T-helper 22 cell (primary cell): ENCODE data around the gene PACS1.
"Not testable (repeated sequence)": the region's sequence is repeated elsewhere in the genome, so short reads cannot be mapped to it uniquely, and the experiment has no call there.

Source experiments
- DNase-seq: peaks from one replicate; pipeline ENCODE4 v3.0.0-alpha.2; 2020; ENCODE audit warnings: low read depth

PACS1 gene

GRCh38 chr11:66277064-66277463 lies 207.0 kb downstream of the PACS1 start:
- not testable (repeated sequence) for DNase-seq

- peak; percentile 34 for DNase-seq
Measured at GRCh38 chr11:66277471-66278362, 207.6 kb downstream of the PACS1 start, which contains the start of gene CNIH2. Gene CNIH2 (plus strand): TSS chr11:66278175. CDS start chr11:66278457, 282 bp downstream.

- DNase-seq = no peak
Measured at GRCh38 chr11:66278363-66279091, 208.5 kb downstream of the PACS1 start.

GRCh38 chr11:66279092-66279734 lies 209.1 kb downstream of the PACS1 start:
- no peak for DNase-seq

- no peak for DNase-seq
Measured at GRCh38 chr11:66280428-66280827, 210.4 kb downstream of the PACS1 start.

- DNase-seq = no peak
Measured at GRCh38 chr11:66281001-66281400, 210.9 kb downstream of the PACS1 start.

GRCh38 chr11:66281776-66282467 lies 211.8 kb downstream of the PACS1 start:
- no peak for DNase-seq

GRCh38 chr11:66282468-66283455 lies 212.7 kb downstream of the PACS1 start:
- peak; percentile 100 for DNase-seq

GRCh38 chr11:66283461-66284105 lies 213.5 kb downstream of the PACS1 start:
- DNase-seq = no peak

- no peak for DNase-seq
Measured at GRCh38 chr11:66284526-66285078, 214.5 kb downstream of the PACS1 start.

- DNase-seq = no peak
Measured at GRCh38 chr11:66285250-66285947, 215.3 kb downstream of the PACS1 start.

- DNase-seq = no peak
Measured at GRCh38 chr11:66286699-66287098, 216.6 kb downstream of the PACS1 start.

GRCh38 chr11:66287211-66287888 lies 217.3 kb downstream of the PACS1 start:
- DNase-seq = no peak

GRCh38 chr11:66287889-66288670 lies 218.0 kb downstream of the PACS1 start:
- no peak for DNase-seq

GRCh38 chr11:66288671-66289547 lies 218.8 kb downstream of the PACS1 start, which contains the start of gene YIF1A:
Gene YIF1A (minus strand): TSS chr11:66289143. CDS start chr11:66288985, 158 bp downstream.
- peak; percentile 99 for DNase-seq

- DNase-seq = peak; percentile 69
Measured at GRCh38 chr11:66289548-66290329, 219.7 kb downstream of the PACS1 start.
